SHP77 treated with DMSO at 0.1 percent for 48 hours (cell line): ENCODE measurements around the gene ACOT4.
"Not testable (repeated sequence)": the region's sequence is repeated elsewhere in the genome, so short reads cannot be mapped to it uniquely, and the experiment has no call there.

Experiments
- DNase-seq: peaks from one replicate; lab custom pipeline; 2025; lab: John Stamatoyannopoulos, UW

The ACOT4 gene

GRCh38 chr14:73577214-73577613 is 14.5 kb upstream of the ACOT4 start:
- not testable (repeated sequence) for DNase-seq

- not testable (repeated sequence) for DNase-seq
These were observed 9.3 kb upstream of the ACOT4 start for GRCh38 chr14:73582102-73582979.

GRCh38 chr14:73588695-73589094 is 3.0 kb upstream of the ACOT4 start:
- no peak for DNase-seq

GRCh38 chr14:73589116-73589515 is 2.6 kb upstream of the ACOT4 start:
- DNase-seq, result no peak

DNA sequence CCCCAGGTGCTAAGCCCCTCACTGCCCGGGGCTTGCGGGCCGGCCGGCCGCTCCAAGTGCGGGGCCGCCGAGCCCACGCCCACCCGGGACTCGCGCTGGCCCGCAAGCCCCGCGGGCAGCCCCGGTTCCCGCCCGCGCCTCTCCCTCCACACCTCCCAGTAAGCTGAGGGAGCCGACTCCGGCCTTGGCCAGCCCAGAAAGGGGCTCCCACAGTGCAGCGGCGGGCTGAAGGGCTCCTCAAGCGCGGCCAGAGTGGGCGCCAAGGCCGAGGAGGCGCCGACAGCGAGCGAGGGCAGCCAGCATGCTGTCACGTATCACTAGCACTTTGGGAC is 1.0 kb upstream of the ACOT4 start:
- not testable (repeated sequence) for DNase-seq

GRCh38 chr14:73594491-73594890 is 2.8 kb downstream of the ACOT4 start:
- DNase-seq, result no peak

GRCh38 chr14:73599499-73599898 is 7.8 kb downstream of the ACOT4 start:
- DNase-seq, result no peak

DNA sequence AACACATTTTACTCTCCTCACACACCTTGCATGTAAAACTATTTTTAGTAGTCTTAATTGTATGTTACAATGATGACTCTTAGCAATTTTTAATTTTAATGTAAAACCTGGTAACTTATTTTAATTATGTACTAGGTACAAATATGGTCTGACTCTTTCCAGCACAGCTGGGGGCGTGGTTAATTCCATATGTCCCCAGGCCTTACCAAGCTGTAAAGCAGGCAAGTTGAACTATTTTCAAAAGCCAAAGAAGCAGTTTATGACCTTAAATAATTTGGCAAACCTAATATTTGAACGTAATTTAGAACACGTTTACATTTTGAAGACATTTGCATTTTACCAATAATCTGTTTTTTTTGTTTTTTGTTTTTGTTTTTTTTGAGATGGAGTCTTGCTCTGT is 11.3 kb downstream of the ACOT4 start:
- no peak for DNase-seq

GRCh38 chr14:73606271-73606670 is 14.6 kb downstream of the ACOT4 start:
- no peak for DNase-seq

DNA sequence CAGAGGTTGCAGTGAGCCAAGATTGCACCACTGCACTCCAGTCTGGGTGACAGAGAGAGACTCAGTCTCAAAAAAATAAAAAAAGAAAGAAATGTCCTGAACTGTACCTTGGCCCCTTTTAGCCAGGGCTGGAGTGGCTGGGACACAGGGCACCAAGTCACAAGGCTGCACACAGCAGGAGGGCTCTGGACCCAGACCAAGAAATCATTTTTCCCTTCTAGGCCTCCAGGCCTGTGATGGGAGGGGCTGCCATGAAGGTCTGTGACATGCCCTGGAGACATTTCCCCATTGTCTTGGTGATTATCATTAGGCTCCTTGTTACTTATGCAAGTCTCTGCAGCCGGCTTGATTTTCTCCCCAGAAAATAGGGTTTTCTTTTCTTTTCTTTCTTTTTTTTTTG is 15.6 kb downstream of the ACOT4 start:
- no peak for DNase-seq

DNA sequence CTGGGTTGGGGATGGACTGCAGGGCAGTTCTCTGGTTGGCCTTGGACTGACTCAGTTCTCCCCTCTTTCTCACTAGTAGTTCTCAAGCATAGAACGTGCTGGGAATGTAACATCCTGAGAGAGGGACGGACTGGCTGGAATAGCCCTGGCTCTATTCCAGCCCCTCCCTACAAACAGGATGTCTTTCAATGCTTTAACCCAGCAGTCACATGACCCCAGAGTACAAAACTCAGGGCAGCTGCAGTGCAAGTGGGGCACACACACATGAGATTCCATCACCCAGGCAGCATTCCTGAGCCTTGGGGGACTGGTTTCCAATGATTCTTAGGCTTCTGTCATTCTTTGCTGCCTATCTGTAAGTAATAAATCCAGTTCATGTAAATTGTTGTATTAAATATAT is 19.0 kb downstream of the ACOT4 start:
- no peak for DNase-seq

DNA sequence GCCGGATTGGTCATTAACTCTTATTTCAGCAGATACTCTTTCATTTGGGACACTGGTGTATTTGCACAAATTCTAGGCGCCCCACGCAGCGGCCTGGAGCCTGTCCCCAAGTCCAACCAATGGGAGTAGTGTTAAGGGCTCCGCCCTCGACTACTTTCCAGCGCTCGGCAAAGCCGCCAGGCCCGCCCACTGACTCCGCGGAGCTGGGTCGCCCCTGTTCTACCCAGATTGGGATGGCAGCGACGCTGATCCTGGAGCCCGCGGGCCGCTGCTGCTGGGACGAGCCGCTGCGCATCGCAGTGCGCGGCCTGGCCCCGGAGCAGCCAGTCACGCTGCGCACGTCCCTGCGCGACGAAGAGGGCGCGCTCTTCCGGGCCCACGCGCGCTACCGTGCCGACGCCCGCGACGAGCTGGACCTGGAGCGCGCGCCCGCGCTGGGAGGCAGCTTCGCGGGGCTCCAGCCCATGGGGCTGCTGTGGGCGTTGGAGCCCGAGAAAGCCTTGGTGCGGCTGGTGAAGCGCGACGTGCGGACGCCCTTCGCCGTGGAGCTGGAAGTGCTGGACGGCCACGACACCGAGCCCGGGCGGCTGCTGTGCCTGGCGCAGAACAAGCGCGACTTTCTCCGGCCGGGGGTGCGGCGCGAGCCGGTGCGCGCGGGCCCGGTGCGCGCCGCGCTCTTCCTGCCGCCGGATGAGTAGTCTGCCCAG is 20.8 kb downstream of the ACOT4 start, which contains the start of gene ACOT6:
TSS of gene ACOT6 (plus strand) at position 179 of the 707 bp plus-strand sequence. CDS start at position 234, 55 bp downstream.
- no peak for DNase-seq

DNA sequence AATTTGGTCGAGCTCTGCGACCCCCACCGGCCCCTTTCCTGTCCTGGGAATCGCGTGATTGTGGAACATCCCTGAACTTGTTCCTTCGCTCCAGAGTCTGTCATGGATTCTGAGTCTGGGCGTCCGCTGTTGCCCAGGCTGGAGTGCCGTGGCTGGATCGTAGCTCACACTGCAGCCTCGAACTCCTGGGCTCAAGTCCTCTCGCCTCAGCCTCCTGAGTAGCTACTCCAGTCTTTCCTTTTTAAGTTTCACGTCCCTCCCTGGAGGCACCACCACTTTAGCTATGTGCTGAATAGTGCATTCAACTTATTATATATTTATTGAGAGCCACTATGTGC is 21.3 kb downstream of the ACOT4 start:
- DNase-seq, result no peak

- no peak for DNase-seq
These were observed 21.8 kb downstream of the ACOT4 start for GRCh38 chr14:73613419-73613963.

- no peak for DNase-seq
These were observed 25.2 kb downstream of the ACOT4 start for GRCh38 chr14:73616831-73617230.

DNA sequence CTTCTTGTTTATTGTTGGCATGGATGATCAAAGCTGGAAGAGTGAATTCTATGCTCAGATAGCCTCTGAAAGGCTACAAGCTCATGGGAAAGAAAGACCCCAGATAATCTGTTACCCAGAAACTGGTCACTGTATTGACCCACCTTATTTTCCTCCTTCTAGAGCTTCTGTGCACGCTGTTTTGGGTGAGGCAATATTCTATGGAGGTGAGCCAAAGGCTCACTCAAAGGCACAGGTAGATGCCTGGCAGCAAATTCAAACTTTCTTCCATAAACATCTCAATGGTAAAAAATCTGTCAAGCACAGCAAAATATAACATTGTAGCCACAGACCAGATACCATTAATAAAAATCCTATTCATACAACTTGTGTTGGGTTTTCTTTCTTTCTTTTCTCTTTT is 27.9 kb downstream of the ACOT4 start:
- no peak for DNase-seq

DNA sequence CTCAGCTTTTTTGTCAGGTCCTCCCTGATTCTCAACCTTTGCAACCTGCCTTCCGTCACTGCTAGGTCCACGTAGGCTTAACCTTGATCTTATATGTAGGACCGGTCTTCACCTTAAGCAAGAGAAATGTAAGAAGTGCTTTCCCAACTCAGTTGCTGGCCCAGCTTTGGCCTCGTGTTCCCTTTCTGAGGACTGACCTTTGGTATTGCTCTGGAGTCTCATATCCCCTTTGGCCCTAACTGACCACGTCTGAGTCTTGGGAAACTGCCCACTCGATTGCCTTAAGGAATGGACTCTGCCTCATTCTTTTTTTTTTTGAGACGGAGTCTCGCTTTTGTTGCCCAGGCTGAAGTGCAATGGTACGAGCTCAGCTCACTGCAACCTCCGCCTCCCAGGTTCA is 28.6 kb downstream of the ACOT4 start:
- no peak for DNase-seq

DNA sequence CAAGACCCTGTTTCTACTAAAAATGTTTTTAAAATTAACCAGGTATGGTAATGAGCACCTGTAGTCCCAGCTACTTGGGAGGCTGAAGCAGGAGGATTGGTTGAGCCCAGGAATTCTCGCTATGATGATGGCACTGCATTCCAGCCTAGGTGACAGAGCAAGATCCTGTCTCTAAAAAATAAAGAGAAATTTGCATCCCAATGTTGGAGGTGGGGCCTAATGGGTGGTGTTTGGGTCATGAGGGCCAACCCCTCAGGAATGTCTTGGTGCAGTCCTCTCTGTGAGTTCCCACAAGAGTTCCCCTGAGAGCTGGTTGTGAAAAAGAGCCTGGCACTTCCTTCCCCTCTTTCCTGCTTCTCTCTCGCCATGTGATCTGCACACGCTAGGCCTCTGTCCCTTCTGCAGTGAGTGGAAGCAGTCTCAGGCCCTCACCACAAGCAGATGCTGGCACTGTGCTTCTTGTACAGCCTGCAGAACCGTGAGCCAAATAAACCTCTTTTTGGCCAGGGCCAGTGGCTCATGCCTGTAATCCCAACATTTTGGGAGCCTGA is 31.9 kb downstream of the ACOT4 start:
- no peak for DNase-seq

- DNase-seq, result no peak
These were observed 34.0 kb downstream of the ACOT4 start for GRCh38 chr14:73625706-73626105.

DNA sequence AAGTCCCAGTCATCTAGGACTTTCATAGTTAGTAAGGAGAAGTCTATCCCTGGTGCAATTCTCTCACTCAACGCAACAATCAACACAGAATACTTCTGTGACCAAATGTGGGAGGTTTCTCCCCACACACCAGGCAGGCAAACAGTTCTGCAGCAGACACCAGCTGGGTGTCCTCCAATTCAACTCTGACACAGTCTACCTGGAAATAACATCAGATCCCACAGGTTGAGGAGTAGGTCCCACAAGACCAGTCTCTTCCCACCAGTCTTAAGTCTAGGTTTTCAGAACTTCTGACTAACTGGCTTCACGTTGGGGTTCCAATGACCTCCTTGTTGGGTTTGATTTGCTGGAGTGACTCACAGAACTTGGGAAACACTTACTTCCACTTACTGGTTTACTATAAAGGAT is 35.5 kb downstream of the ACOT4 start:
- DNase-seq, result no peak

DNA sequence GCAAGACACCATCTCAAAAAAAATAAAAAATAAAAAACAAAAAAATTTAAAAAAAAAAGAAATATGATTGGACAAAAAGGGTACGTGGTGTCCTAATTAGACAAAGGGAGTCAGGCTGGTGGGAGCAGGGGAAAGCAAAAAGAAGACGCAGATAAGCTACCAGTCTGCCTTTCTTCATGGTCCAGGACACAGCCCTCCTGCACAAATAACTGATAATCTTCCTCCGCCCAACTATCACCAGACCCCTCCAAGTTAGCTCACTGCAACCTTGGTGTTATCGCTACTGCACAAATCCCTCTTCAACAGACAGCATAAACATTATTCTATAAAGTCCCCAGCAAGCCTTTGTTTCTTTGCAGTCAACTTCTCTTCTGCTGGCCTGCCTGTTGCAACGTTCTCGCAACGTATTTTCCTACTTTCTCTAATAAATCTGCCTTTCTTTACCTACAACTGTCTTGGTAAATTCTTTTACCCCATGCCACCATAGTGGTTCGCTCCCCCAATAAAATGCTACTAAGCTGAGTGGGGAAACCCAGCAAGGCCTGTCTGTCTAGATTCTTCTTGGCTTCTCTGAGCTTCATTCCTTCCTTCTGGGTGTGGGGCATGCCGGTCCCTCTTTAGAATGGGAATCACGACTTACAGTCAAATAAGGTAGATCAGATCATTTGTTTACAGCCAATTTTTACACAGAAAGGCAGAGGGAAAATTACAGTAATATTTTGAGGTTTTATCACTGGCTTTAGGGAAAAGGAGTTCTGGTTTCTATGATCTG is 38.5 kb downstream of the ACOT4 start:
- no peak for DNase-seq
